ENCODE results near the gene RAB26. TPM values are rescaled to one million over a fixed set of nuclear protein-coding genes. Genes with fewer than 3 reads are reported as not detected.
"Not testable (repeated sequence)": the region's sequence is repeated elsewhere in the genome, so short reads cannot be mapped to it uniquely, and the experiment has no call there.

Gene RAB26
- polyA plus RNA-seq, 1 donor: 19.1 TPM

GRCh38 chr16:2125609-2126008 is 22.8 kb upstream of the RAB26 start:
- not testable (repeated sequence) for H3K9me3 ChIP-seq (ENCODE audit: control insufficient read depth, low read depth, low read length); H3K36me3 ChIP-seq (ENCODE audit: control insufficient read depth, insufficient read depth, low read length); DNase-seq; H3K4me3 ChIP-seq (ENCODE audit: low read length); H3K27me3 ChIP-seq (ENCODE audit: control insufficient read depth, insufficient read depth, low read length)
- peaks cover 42% of the 10 kb centered on the region for H3K4me1 ChIP-seq (ENCODE audit: control insufficient read depth, insufficient read depth, low read length)
- peak overlapping the region; percentile 90 for H3K27ac ChIP-seq (ENCODE audit: low read length)
- no CpG with 5 or more reads among the region's 11 CpGs for whole genome bisulfite sequencing (ENCODE audit: insufficient coverage, low lambda C conversion rate)

- DNase-seq; H3K36me3 ChIP-seq (ENCODE audit: control insufficient read depth, insufficient read depth, low read length); H3K4me3 ChIP-seq (ENCODE audit: low read length); H3K9me3 ChIP-seq (ENCODE audit: control insufficient read depth, low read depth, low read length); H3K27me3 ChIP-seq (ENCODE audit: control insufficient read depth, insufficient read depth, low read length): not testable (repeated sequence)
- H3K27ac ChIP-seq (ENCODE audit: low read length): peak overlapping the region; percentile 90
- peaks cover 42% of the 10 kb centered on the region for H3K4me1 ChIP-seq (ENCODE audit: control insufficient read depth, insufficient read depth, low read length)
- WGBS (ENCODE audit: insufficient coverage, low lambda C conversion rate): no CpG with 5 or more reads among the region's 21 CpGs
Measured at GRCh38 chr16:2126161-2126743, 22.2 kb upstream of the RAB26 start.

GRCh38 chr16:2126928-2127556 is 21.4 kb upstream of the RAB26 start:
- H3K9me3 ChIP-seq (ENCODE audit: control insufficient read depth, low read depth, low read length); H3K36me3 ChIP-seq (ENCODE audit: control insufficient read depth, insufficient read depth, low read length); H3K4me3 ChIP-seq (ENCODE audit: low read length); H3K27me3 ChIP-seq (ENCODE audit: control insufficient read depth, insufficient read depth, low read length); DNase-seq: not testable (repeated sequence)
- H3K27ac ChIP-seq (ENCODE audit: low read length): peak overlapping the region; percentile 90
- peaks cover 42% of the 10 kb centered on the region for H3K4me1 ChIP-seq (ENCODE audit: control insufficient read depth, insufficient read depth, low read length)
- WGBS (ENCODE audit: insufficient coverage, low lambda C conversion rate): no CpG with 5 or more reads among the region's 31 CpGs

GRCh38 chr16:2127630-2128280 is 20.7 kb upstream of the RAB26 start:
- Histone ChIP-seq H3K4me1 (ENCODE audit: control insufficient read depth, insufficient read depth, low read length) (peaks cover 39% of the 10 kb centered on the region), H3K27ac (ENCODE audit: low read length) (peak overlapping the region; percentile 90)
- peak; percentile 59 to 61 for DNase-seq
- H3K4me3 ChIP-seq (ENCODE audit: low read length); H3K36me3 ChIP-seq (ENCODE audit: control insufficient read depth, insufficient read depth, low read length); H3K27me3 ChIP-seq (ENCODE audit: control insufficient read depth, insufficient read depth, low read length); H3K9me3 ChIP-seq (ENCODE audit: control insufficient read depth, low read depth, low read length): not testable (repeated sequence)
- no CpG with 5 or more reads among the region's 3 CpGs for WGBS (ENCODE audit: insufficient coverage, low lambda C conversion rate)

GRCh38 chr16:2129251-2129650 is 19.2 kb upstream of the RAB26 start:
- not testable (repeated sequence) for H3K4me3 ChIP-seq (ENCODE audit: low read length); H3K9me3 ChIP-seq (ENCODE audit: control insufficient read depth, low read depth, low read length); DNase-seq; H3K27ac ChIP-seq (ENCODE audit: low read length); H3K27me3 ChIP-seq (ENCODE audit: control insufficient read depth, insufficient read depth, low read length); H3K36me3 ChIP-seq (ENCODE audit: control insufficient read depth, insufficient read depth, low read length)
- peaks cover 34% of the 10 kb centered on the region for H3K4me1 ChIP-seq (ENCODE audit: control insufficient read depth, insufficient read depth, low read length)
- WGBS (ENCODE audit: insufficient coverage, low lambda C conversion rate): no CpG with 5 or more reads among the region's 11 CpGs

GRCh38 chr16:2129890-2130447 is 18.5 kb upstream of the RAB26 start:
- H3K9me3 ChIP-seq (ENCODE audit: control insufficient read depth, low read depth, low read length); H3K27ac ChIP-seq (ENCODE audit: low read length); H3K36me3 ChIP-seq (ENCODE audit: control insufficient read depth, insufficient read depth, low read length); H3K27me3 ChIP-seq (ENCODE audit: control insufficient read depth, insufficient read depth, low read length); DNase-seq; H3K4me3 ChIP-seq (ENCODE audit: low read length): not testable (repeated sequence)
- peaks cover 29% of the 10 kb centered on the region for H3K4me1 ChIP-seq (ENCODE audit: control insufficient read depth, insufficient read depth, low read length)
- no CpG with 5 or more reads among the region's 22 CpGs for WGBS (ENCODE audit: insufficient coverage, low lambda C conversion rate)

- H3K27me3 ChIP-seq (ENCODE audit: control insufficient read depth, insufficient read depth, low read length); H3K36me3 ChIP-seq (ENCODE audit: control insufficient read depth, insufficient read depth, low read length); H3K27ac ChIP-seq (ENCODE audit: low read length); H3K9me3 ChIP-seq (ENCODE audit: control insufficient read depth, low read depth, low read length); H3K4me1 ChIP-seq (ENCODE audit: control insufficient read depth, insufficient read depth, low read length); H3K4me3 ChIP-seq (ENCODE audit: low read length); DNase-seq: not testable (repeated sequence)
- whole genome bisulfite sequencing (ENCODE audit: insufficient coverage, low lambda C conversion rate): no CpG with 5 or more reads among the region's 12 CpGs
Measured at GRCh38 chr16:2133797-2134196, 14.6 kb upstream of the RAB26 start.

- WGBS (ENCODE audit: insufficient coverage, low lambda C conversion rate): no CpG with 5 or more reads among the region's 42 CpGs
- DNase-seq: peak in 1 of 2 donors; percentile 14
- peak overlapping the region; percentile 54 for H3K4me3 ChIP-seq (ENCODE audit: low read length)
- not testable (repeated sequence) for H3K36me3 ChIP-seq (ENCODE audit: control insufficient read depth, insufficient read depth, low read length); H3K9me3 ChIP-seq (ENCODE audit: control insufficient read depth, low read depth, low read length); H3K27me3 ChIP-seq (ENCODE audit: control insufficient read depth, insufficient read depth, low read length); H3K27ac ChIP-seq (ENCODE audit: low read length); H3K4me1 ChIP-seq (ENCODE audit: control insufficient read depth, insufficient read depth, low read length)
Measured at GRCh38 chr16:2135071-2135470, 13.4 kb upstream of the RAB26 start.

GRCh38 chr16:2135770-2136490 is 12.5 kb upstream of the RAB26 start, which contains the start of gene PKD1:
PKD1 (minus strand) TSS chr16:2135898; CDS start chr16:2135689, 209 bp downstream.
- DNase-seq: peak; percentile 97 to 98
- not testable (repeated sequence) for H3K27me3 ChIP-seq (ENCODE audit: control insufficient read depth, insufficient read depth, low read length); H3K9me3 ChIP-seq (ENCODE audit: control insufficient read depth, low read depth, low read length); H3K4me1 ChIP-seq (ENCODE audit: control insufficient read depth, insufficient read depth, low read length); H3K36me3 ChIP-seq (ENCODE audit: control insufficient read depth, insufficient read depth, low read length)
- H3K27ac ChIP-seq (ENCODE audit: low read length): peak within 1 kb of the TSS; percentile 42
- no CpG with 5 or more reads among the region's 81 CpGs for WGBS (ENCODE audit: insufficient coverage, low lambda C conversion rate)
- H3K4me3 ChIP-seq (ENCODE audit: low read length): peak within 1 kb of the TSS; percentile 54

Data from large intestine (tissue), 3 donors.